Ureter (tissue), 1 donor: Measurements from ENCODE around the gene SLC25A53. TPM values are rescaled to one million over a fixed set of nuclear protein-coding genes. Genes with fewer than 3 reads are reported as not detected.

Experiments used
- DNase-seq: peaks from one replicate; pipeline ENCODE4 v3.0.0-alpha.2; 2020; ENCODE audit warnings: low spot score
- total RNA-seq: library from RNA; stranded (reverse); gene quantifications from one replicate; pipeline ENCODE4 v1.2.4, GENCODE V29; 2023
- donor health status: DM: yes; HTN: yes; CAD: no.

SLC25A53 gene
- 14.9 TPM for total RNA-seq

- DNase-seq: peak; percentile 81
Measured at GRCh38 chrX:104156630-104157529, at the start of gene SLC25A53. TSS of gene SLC25A53 (minus strand) at chrX:104157009. CDS start at chrX:104105257, 51,752 bp downstream.

GRCh38 chrX:104205548-104205947, 48.7 kb upstream of the SLC25A53 start:
- no peak for DNase-seq

GRCh38 chrX:104195489-104196084, 38.8 kb upstream of the SLC25A53 start:
- DNase-seq: no peak

- no peak for DNase-seq
Measured at GRCh38 chrX:104195013-104195412, 38.2 kb upstream of the SLC25A53 start.

- no peak for DNase-seq
Measured at GRCh38 chrX:104193485-104193884, 36.7 kb upstream of the SLC25A53 start.

- DNase-seq: no peak
Measured at GRCh38 chrX:104189837-104190236, 33.0 kb upstream of the SLC25A53 start.

DNA sequence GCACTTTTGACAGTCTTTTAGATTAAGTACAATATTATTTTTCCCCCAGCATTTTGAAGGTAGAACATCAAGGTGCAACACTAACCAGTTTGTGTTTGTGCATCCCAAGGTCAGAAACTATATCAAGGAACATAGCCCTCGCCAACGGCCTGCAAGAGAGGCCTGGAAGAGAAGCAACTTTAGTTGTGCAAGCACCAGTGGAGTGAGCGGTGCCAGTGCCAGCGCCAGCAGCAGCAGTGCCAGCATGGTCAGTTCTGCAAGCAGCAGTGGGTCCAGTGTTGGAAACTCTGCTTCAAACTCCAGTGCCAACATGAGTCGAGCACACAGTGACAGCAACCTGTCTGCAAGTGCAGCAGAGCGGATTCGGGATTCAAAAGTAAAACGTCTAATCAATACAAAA, 31.1 kb upstream of the SLC25A53 start:
- no peak for DNase-seq

- no peak for DNase-seq
Measured at GRCh38 chrX:104183685-104184084, 26.9 kb upstream of the SLC25A53 start.

DNA sequence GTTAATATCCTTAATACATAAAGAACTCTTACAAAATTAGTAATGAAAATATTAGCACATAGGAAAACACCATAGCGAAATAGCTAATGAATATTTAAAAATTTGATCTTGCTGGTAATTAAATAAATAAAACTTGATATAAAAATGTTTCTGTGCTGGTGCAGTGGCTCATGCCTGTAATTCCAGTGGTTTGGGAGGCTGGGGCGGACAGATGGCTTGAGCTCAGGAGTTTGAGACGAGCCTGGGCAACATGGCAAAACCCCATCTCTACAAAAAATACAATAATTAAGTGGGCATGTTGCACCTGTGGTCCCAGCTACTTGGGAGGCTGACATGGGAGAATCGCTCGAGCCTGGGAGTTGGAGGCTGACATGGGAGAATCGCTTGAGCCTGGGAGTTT, 17.0 kb upstream of the SLC25A53 start:
- DNase-seq: no peak

DNA sequence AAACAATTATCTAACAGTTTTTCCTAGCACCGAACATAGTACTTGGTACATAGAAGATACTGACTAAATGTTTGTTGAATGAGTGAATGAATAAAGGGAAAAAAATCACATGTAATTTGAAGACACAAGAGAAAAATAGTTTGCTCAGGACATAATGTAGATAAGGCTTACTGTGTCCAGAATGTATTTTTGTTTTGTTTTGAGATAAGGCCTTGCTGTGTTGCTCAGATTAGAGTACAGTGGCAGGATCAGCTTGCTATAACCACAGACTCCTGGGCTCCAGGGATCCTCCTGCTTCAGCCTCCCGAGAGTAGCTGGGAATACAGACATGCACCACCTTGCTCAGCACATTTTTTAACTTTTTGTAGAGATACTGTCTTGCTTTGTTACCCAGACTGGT, 16.0 kb upstream of the SLC25A53 start:
- DNase-seq: no peak

DNA sequence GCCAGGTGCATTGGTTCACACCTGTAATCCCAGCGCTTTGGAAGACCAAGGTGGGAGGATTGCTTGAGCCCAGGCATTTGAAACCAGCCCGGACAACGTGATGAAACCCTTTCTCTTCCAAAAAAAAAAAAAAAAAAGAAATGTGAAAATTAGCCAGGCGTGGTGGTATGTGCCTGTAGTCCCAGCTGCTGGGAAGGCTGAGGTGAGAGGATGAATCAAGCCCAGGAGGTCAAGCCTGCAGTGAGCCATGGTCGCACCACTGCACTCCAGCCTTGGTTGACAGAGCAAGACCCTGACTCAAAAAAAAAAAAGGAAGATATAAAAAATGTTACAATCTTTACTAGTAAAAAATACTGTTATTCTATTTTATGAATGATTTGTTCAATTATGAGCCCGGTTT, 15.3 kb upstream of the SLC25A53 start:
- no peak for DNase-seq

DNA sequence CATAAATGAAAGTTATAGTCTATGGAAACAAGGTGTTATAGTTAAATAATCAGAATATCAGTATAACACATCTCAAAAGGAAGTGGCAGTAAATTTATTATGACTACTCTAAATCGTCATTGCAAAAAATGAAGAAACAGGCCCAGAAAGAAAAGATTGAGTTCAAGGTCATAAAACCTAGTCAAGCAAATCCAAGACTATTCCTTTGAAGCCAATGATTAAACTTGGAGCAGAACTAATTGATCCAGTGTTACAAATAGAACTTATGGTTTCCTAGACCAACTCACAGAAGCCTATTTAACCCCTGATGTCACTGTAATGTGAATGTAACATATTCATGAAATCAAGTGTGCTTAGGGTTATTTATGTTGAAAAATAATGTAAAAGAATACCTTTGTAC, 11.3 kb upstream of the SLC25A53 start:
- no peak for DNase-seq

DNA sequence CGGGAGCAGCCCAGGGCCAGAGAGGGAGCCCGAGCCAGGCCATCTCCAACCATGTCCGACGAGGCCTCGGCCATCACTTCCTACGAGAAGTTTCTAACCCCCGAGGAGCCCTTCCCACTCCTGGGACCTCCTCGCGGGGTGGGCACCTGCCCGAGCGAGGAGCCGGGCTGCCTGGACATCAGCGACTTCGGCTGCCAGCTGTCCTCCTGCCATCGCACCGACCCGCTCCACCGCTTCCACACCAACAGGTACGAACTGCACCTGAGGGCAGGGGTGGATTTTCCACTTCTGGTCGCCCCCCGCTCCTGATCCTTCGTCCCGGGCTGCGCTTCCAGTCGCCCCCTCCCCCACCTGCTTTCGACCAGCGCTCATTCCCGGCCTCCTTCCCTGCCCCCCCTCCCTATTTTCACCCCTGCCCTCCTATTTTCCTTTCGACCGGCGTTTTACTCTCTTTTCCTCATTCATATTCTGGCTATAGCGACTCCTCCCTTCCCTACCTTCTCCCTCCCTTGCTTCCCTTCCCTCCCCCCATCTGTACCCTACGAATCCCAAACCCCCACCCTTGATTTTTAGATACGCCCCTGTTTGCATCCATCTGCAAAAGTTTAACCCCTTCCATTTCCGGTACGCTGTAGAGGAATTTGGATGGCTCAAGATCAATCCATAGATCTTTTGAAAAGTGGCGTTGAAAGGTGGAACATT, 10.1 kb upstream of the SLC25A53 start:
- no peak for DNase-seq

DNA sequence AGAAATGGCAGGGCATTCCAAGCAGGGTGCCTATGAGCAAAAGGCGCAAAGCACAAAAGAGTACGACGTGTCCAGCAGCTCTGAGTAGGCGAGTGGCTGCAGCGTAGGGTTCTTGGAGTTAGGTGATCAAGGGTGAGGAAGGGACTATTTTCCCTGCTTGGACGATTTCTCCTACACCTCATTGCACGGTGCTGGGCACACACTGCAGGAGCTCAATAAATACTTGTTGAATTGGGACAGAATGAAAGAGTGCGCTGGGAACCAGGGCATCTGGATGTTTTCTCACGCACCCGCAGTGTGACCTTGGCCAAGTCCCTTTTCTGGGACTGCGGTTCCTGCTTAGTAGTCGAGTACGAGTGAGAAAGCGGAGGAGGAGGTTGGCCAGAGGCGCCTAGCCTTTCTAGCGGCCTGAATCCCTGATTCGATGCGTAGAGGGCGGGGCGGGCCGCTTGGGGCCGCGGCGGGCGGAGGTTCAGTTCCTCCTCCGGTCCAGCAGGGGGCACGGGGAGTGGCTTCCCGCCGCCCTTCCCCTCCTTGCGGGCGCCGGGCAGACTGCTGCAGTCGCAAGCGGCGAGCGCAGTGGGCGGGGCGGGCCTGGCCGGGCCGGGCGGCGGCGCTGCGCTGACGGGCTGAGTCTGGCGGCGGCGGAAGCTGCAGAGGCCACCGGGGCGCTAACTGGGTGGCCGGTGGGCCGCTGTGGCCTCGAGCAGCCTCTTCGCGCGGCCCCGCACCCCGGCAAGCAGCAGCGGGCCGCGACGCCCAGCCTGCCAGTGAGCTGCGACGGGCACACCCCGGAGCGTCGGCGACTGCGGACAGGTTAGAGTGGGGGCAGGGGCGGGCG, 9.3 kb upstream of the SLC25A53 start, which contains the start of gene FAM199X:
Gene FAM199X (plus strand): TSS at position 560 of the 841 bp plus-strand sequence. CDS start 333 bp downstream, outside the sequence.
- DNase-seq: peak; percentile 84

GRCh38 chrX:104151037-104151436, 5.8 kb downstream of the SLC25A53 start:
- no peak for DNase-seq

- no peak for DNase-seq
Measured at GRCh38 chrX:104141087-104141760, 15.6 kb downstream of the SLC25A53 start.

DNA sequence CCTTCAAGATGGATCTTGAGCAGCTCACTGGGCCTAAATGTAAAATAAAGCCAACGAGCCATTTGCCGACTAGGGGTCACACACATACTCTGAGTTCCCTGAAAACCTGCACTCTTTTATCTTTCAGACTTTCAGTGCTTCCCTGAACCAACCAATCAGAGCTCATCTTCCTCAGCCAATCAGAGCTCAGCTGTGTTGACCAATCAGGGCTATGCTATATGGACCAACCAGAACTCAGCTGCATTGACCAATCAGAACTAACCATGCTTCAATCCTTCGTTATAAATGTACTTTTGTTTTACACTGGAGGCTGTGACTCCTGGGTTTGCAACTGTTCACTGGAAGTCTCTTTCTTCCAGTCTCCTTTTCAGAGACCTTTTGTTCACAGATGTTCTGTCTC, 19.3 kb downstream of the SLC25A53 start:
- DNase-seq: no peak

- peak; percentile 73 for DNase-seq
Measured at GRCh38 chrX:104136241-104137019, 20.4 kb downstream of the SLC25A53 start.

GRCh38 chrX:104135677-104136076, 21.1 kb downstream of the SLC25A53 start:
- DNase-seq: no peak
